ENCODE data around the gene MMP28. TPM values are rescaled to one million over a fixed set of nuclear protein-coding genes. Genes with fewer than 3 reads are reported as not detected.

Gene MMP28
- total and polyA plus RNA-seq, 10 of the 15 experiments (the other 5 are each of a cell fraction or from before 2014, with no cell fraction given), result not detected

GRCh38 chr17:35725058-35725457 lies 70.4 kb downstream of the MMP28 start:
- FAIRE-seq (no peak), ATAC-seq (no peak), DNase-seq (ENCODE audit: low read depth, low spot score) (no peak)
- intact Hi-C loops (cut with micrococcal nuclease; ENCODE audit: unreplicated experiment), result no loop called here
- in situ Hi-C loops (cut with MboI), result no loop called here
- no TSS peak for BruUV-seq (replicated peaks)
- H4K20me1 ChIP-seq (ENCODE audit: control insufficient read depth, insufficient read depth), result no peaks in the 10 kb centered on the region
- H3K4me1 ChIP-seq (ENCODE audit: control insufficient read depth, insufficient read depth, low read length), result no peaks in the 10 kb centered on the region
- no peaks in the 10 kb centered on the region for H3K27me3 ChIP-seq (replicated peaks in 1 of 2; ENCODE audit: control insufficient read depth in 2 of 2, insufficient read depth in 2 of 2, low read length in 1 of 2)
- CTCF ChIA-PET, result no interaction called here
- no peak overlapping the region for H3K4me3 ChIP-seq
- H3K9me3 ChIP-seq (replicated peaks; ENCODE audit: control insufficient read depth, insufficient read depth, low read length), result no peaks in the 10 kb centered on the region
- SMC1A ChIA-PET (ENCODE audit: uncharacterized antibody, unreplicated experiment), result no interaction called here
- H3K79me2 ChIP-seq (ENCODE audit: control insufficient read depth, insufficient read depth, low read length), result no peaks in the 10 kb centered on the region
- no peak overlapping the region for H3K4me2 ChIP-seq (ENCODE audit: control insufficient read depth, insufficient read depth)
- TF ChIP-seq ZNF384 (IDR thresholded peaks at IDR 0.05; ENCODE audit: borderline replicate concordance, low read depth, low read length), result no peak
- no peak for TF ChIP-seq SPI1 (IDR thresholded peaks at IDR 0.05; ENCODE audit: borderline replicate concordance, insufficient read depth, low read depth, low read length)
- no peak for TF ChIP-seq CREB1 (IDR thresholded peaks at IDR 0.05; ENCODE audit: low read depth)
- no peak for TF ChIP-seq USF1 (IDR thresholded peaks at IDR 0.05; ENCODE audit: borderline replicate concordance, extremely low read length, insufficient read depth, low read depth, low read length)
- no peak for TF ChIP-seq NRF1 (conservative IDR thresholded peaks at IDR 0.05; ENCODE audit: low read depth, low read length)
- no peak overlapping the region for H2AFZ ChIP-seq (ENCODE audit: control insufficient read depth, low read depth, low read length)
- 96% methylated on average over 4 of the region's 4 CpGs for WGBS (ENCODE audit: insufficient coverage, insufficient replicate concordance, low lambda C conversion rate, missing lambda C conversion rate)
- H3K27ac ChIP-seq (ENCODE audit: control insufficient read depth, insufficient read depth), result no peak overlapping the region
- POLR2A ChIA-PET, result no interaction called here
- H3K9ac ChIP-seq (ENCODE audit: control insufficient read depth, insufficient read depth, low read length), result no peak overlapping the region
- peaks cover 3 to 7% of the 10 kb centered on the region in 2 experiments; a peak in 3 of 4 replicates for H3K36me3 ChIP-seq (ENCODE audit: control insufficient read depth in 2 of 2, insufficient read depth in 2 of 2, low read length in 1 of 2)
- RAD21 ChIA-PET (ENCODE audit: unreplicated experiment), result no interaction called here

GRCh38 chr17:35723735-35724134 lies 71.7 kb downstream of the MMP28 start:
- H3K4me2 ChIP-seq (ENCODE audit: control insufficient read depth, insufficient read depth), result no peak overlapping the region
- no peak overlapping the region for H2AFZ ChIP-seq (ENCODE audit: control insufficient read depth, low read depth, low read length)
- H3K9ac ChIP-seq (ENCODE audit: control insufficient read depth, insufficient read depth, low read length), result no peak overlapping the region
- ChIA-PET RAD21 (ENCODE audit: unreplicated experiment) (no interaction called here), SMC1A (ENCODE audit: uncharacterized antibody, unreplicated experiment) (no interaction called here), CTCF (no interaction called here), POLR2A (no interaction called here)
- FAIRE-seq, result no peak
- H4K20me1 ChIP-seq (ENCODE audit: control insufficient read depth, insufficient read depth), result no peaks in the 10 kb centered on the region
- H3K27ac ChIP-seq (ENCODE audit: control insufficient read depth, insufficient read depth), result no peak overlapping the region
- H3K79me2 ChIP-seq (ENCODE audit: control insufficient read depth, insufficient read depth, low read length), result no peaks in the 10 kb centered on the region
- intact Hi-C loops (cut with micrococcal nuclease; ENCODE audit: unreplicated experiment), result no loop called here
- BruUV-seq (replicated peaks), result no TSS peak
- no peaks in the 10 kb centered on the region for H3K9me3 ChIP-seq (replicated peaks; ENCODE audit: control insufficient read depth, insufficient read depth, low read length)
- WGBS (ENCODE audit: insufficient coverage, insufficient replicate concordance, low lambda C conversion rate, missing lambda C conversion rate), result 67% methylated on average over 2 of the region's 2 CpGs
- no peak for DNase-seq (ENCODE audit: low read depth, low spot score)
- H3K36me3 ChIP-seq (ENCODE audit: control insufficient read depth in 2 of 2, insufficient read depth in 2 of 2, low read length in 1 of 2), result peaks cover 3 to 13% of the 10 kb centered on the region in 2 experiments; a peak in 3 of 4 replicates
- H3K4me3 ChIP-seq, result no peak overlapping the region
- H3K27me3 ChIP-seq (replicated peaks in 1 of 2; ENCODE audit: control insufficient read depth in 2 of 2, insufficient read depth in 2 of 2, low read length in 1 of 2), result no peaks in the 10 kb centered on the region
- in situ Hi-C loops (cut with MboI), result no loop called here
- ATAC-seq, result no peak
- H3K4me1 ChIP-seq (ENCODE audit: control insufficient read depth, insufficient read depth, low read length), result no peaks in the 10 kb centered on the region
- no peak for TF ChIP-seq SREBF1 (IDR thresholded peaks at IDR 0.05; ENCODE audit: low read length)
- TF ChIP-seq IRF5 (IDR thresholded peaks at IDR 0.05; ENCODE audit: borderline replicate concordance), result no peak
- no peak for TF ChIP-seq TCF3 (IDR thresholded peaks at IDR 0.05; ENCODE audit: borderline replicate concordance, insufficient read depth, low read depth, low read length)
- TF ChIP-seq CBX5 (IDR thresholded peaks at IDR 0.05; ENCODE audit: low read depth), result no peak
- TF ChIP-seq CHD1 (IDR thresholded peaks at IDR 0.05; ENCODE audit: low read depth, low read length), result no peak
- no peak for TF ChIP-seq ZNF687 (IDR thresholded peaks at IDR 0.05)
- TF ChIP-seq EED (IDR thresholded peaks at IDR 0.05; ENCODE audit: low read depth), result no peak
